Left hindlimb (tissue), 1 donor: ENCODE data around the gene VKORC1.
A peak's percentile ranks its signal among the peaks of the same experiment; 100 is the strongest.
"Not testable (repeated sequence)": the region's sequence is repeated elsewhere in the genome, so short reads cannot be mapped to it uniquely, and the experiment has no call there.

Source experiments
- DNase-seq: peaks from one replicate; pipeline ENCODE4 v3.0.0-alpha.2; 2018

The VKORC1 gene

GRCh38 chr16:31094424-31095120, at the start of gene VKORC1:
TSS of gene VKORC1 (minus strand) at chr16:31094797. CDS start at chr16:31094729, 68 bp downstream.
- DNase-seq = peak; percentile 94

GRCh38 chr16:31143694-31144148, 49.1 kb upstream of the VKORC1 start:
- DNase-seq = no peak

GRCh38 chr16:31143011-31143693, 48.6 kb upstream of the VKORC1 start:
- DNase-seq = peak; percentile 55

- DNase-seq = peak; percentile 100
Observed at GRCh38 chr16:31142109-31143010, 47.8 kb upstream of the VKORC1 start.

GRCh38 chr16:31141489-31142108, 47.0 kb upstream of the VKORC1 start:
- peak; percentile 76 for DNase-seq

GRCh38 chr16:31141071-31141469, 46.5 kb upstream of the VKORC1 start:
- not testable (repeated sequence) for DNase-seq

GRCh38 chr16:31138621-31139578, 44.3 kb upstream of the VKORC1 start:
- DNase-seq = peak; percentile 27

GRCh38 chr16:31136822-31137499, 42.4 kb upstream of the VKORC1 start:
- peak; percentile 19 for DNase-seq

- DNase-seq = no peak
Observed at GRCh38 chr16:31136287-31136662, 41.7 kb upstream of the VKORC1 start.

- DNase-seq = peak; percentile 21
Observed at GRCh38 chr16:31135535-31136286, 41.1 kb upstream of the VKORC1 start, which contains the start of gene PRSS8. TSS of gene PRSS8 (minus strand) at chr16:31135727. CDS start at chr16:31135498, 229 bp downstream.

- DNase-seq = peak; percentile 26
Observed at GRCh38 chr16:31134625-31135534, 40.3 kb upstream of the VKORC1 start.

GRCh38 chr16:31134091-31134571, 39.5 kb upstream of the VKORC1 start:
- peak; percentile 38 for DNase-seq

GRCh38 chr16:31133046-31133501, 38.5 kb upstream of the VKORC1 start:
- DNase-seq = no peak

- peak; percentile 27 for DNase-seq
Observed at GRCh38 chr16:31132303-31132979, 37.8 kb upstream of the VKORC1 start.

GRCh38 chr16:31131841-31132271, 37.3 kb upstream of the VKORC1 start:
- peak; percentile 4 for DNase-seq

- peak; percentile 15 for DNase-seq
Observed at GRCh38 chr16:31131416-31131815, 36.8 kb upstream of the VKORC1 start.

- no peak for DNase-seq
Observed at GRCh38 chr16:31130899-31131298, 36.3 kb upstream of the VKORC1 start.

- DNase-seq = no peak
Observed at GRCh38 chr16:31130336-31130891, 35.8 kb upstream of the VKORC1 start.
